Measurements from ENCODE around the gene DTNB. TPM values are rescaled to one million over a fixed set of nuclear protein-coding genes. Genes with fewer than 3 reads are reported as not detected.
"Not testable (repeated sequence)": the region's sequence is repeated elsewhere in the genome, so short reads cannot be mapped to it uniquely, and the experiment has no call there.

Gene DTNB
- total RNA-seq: 26.2 TPM

GRCh38 chr2:25673300-25674076 is at the start of gene DTNB:
TSS of gene DTNB (minus strand) at chr2:25673577. CDS start at chr2:25652660, 20,917 bp downstream.
- intact Hi-C loops (cut with DNase I): no loop called here
- DNase-seq (ENCODE audit: low spot score): peak; percentile 89
- ATAC-seq: peak; percentile 88

- DNase-seq (ENCODE audit: low spot score) (no peak), ATAC-seq (no peak)
- intact Hi-C loops (cut with DNase I): no loop called here
Measured at GRCh38 chr2:25722224-25722623, 48.8 kb upstream of the DTNB start.

- intact Hi-C loops (cut with DNase I): no loop called here
- no peak for DNase-seq (ENCODE audit: low spot score)
- no peak for ATAC-seq
Measured at GRCh38 chr2:25720575-25720974, 47.2 kb upstream of the DTNB start.

- intact Hi-C loops (cut with DNase I): no loop called here
- no peak for ATAC-seq
- no peak for DNase-seq (ENCODE audit: low spot score)
Measured at GRCh38 chr2:25714740-25715139, 41.4 kb upstream of the DTNB start.

- DNase-seq (ENCODE audit: low spot score): no peak
- ATAC-seq: no peak
Measured at GRCh38 chr2:25712455-25712854, 39.1 kb upstream of the DTNB start.

GRCh38 chr2:25711675-25712354 is 38.4 kb upstream of the DTNB start:
- ATAC-seq (no peak), DNase-seq (ENCODE audit: low spot score) (no peak)
- intact Hi-C loops (cut with DNase I): no loop called here

More at GRCh38 chr2:25712455-25712854, 39.1 kb upstream of the DTNB start:
- intact Hi-C loops (cut with DNase I): no loop called here

GRCh38 chr2:25710750-25711149 is 37.4 kb upstream of the DTNB start:
- DNase-seq (ENCODE audit: low spot score): no peak
- ATAC-seq: no peak
- intact Hi-C loops (cut with DNase I): no loop called here

GRCh38 chr2:25709349-25709748 is 36.0 kb upstream of the DTNB start:
- intact Hi-C loops (cut with DNase I): no loop called here
- DNase-seq (ENCODE audit: low spot score) (no peak), ATAC-seq (no peak)

GRCh38 chr2:25707927-25708590 is 34.7 kb upstream of the DTNB start:
- intact Hi-C loops (cut with DNase I): no loop called here
- DNase-seq (ENCODE audit: low spot score) (no peak), ATAC-seq (no peak)

GRCh38 chr2:25705575-25705974 is 32.2 kb upstream of the DTNB start:
- peak; percentile 12 for DNase-seq (ENCODE audit: low spot score)
- ATAC-seq; intact Hi-C loops (cut with DNase I): not testable (repeated sequence)

- intact Hi-C loops (cut with DNase I): no loop called here
- no peak for DNase-seq (ENCODE audit: low spot score)
- ATAC-seq: no peak
Measured at GRCh38 chr2:25701801-25702200, 28.4 kb upstream of the DTNB start.

- ATAC-seq: peak; percentile 45
- intact Hi-C loops (cut with DNase I): no loop called here
Measured at GRCh38 chr2:25700221-25700660, 26.9 kb upstream of the DTNB start.

GRCh38 chr2:25699216-25699615 is 25.8 kb upstream of the DTNB start:
- ATAC-seq: no peak
- intact Hi-C loops (cut with DNase I): no loop called here
- no peak for DNase-seq (ENCODE audit: low spot score)

More at GRCh38 chr2:25700221-25700660, 26.9 kb upstream of the DTNB start:
- no peak for DNase-seq (ENCODE audit: low spot score)

- DNase-seq (ENCODE audit: low spot score) (no peak), ATAC-seq (no peak)
- intact Hi-C loops (cut with DNase I): no loop called here
Measured at GRCh38 chr2:25698752-25699151, 25.4 kb upstream of the DTNB start.

GRCh38 chr2:25697559-25698341 is 24.4 kb upstream of the DTNB start:
- intact Hi-C loops (cut with DNase I): no loop called here
- DNase-seq (ENCODE audit: low spot score) (peak; percentile 41), ATAC-seq (peak; percentile 44)

- intact Hi-C loops (cut with DNase I): no loop called here
- ATAC-seq: peak; percentile 18
- no peak for DNase-seq (ENCODE audit: low spot score)
Measured at GRCh38 chr2:25692737-25693445, 19.5 kb upstream of the DTNB start.

GRCh38 chr2:25692143-25692542 is 18.8 kb upstream of the DTNB start:
- ATAC-seq: peak; percentile 93
- intact Hi-C loops (cut with DNase I): no loop called here
- no peak for DNase-seq (ENCODE audit: low spot score)

GRCh38 chr2:25690058-25690457 is 16.7 kb upstream of the DTNB start:
- DNase-seq (ENCODE audit: low spot score) (no peak), ATAC-seq (no peak)
- intact Hi-C loops (cut with DNase I): no loop called here

- DNase-seq (ENCODE audit: low spot score) (no peak), ATAC-seq (no peak)
- intact Hi-C loops (cut with DNase I): no loop called here
Measured at GRCh38 chr2:25688236-25688635, 14.9 kb upstream of the DTNB start.

Data from sciatic nerve (tissue), 2 donors.